GM23248 (cell line): ENCODE measurements around the gene MIA2.
"Not testable (repeated sequence)": the region's sequence is repeated elsewhere in the genome, so short reads cannot be mapped to it uniquely, and the experiment has no call there.

Experiments used
- EZH2 ChIP-seq: fragments of 200-600 bp; sonication (generic); IDR thresholded peaks from 2 replicates; pipeline ENCODE4 v1.6.1; 2018; ENCODE audit warnings: antibody characterized with exemption, mild to moderate bottlenecking; ENCODE audit not compliant: insufficient read depth, poor library complexity, severe bottlenecking
- EZH2phosphoT487 ChIP-seq: fragments of 200-600 bp; sonication (generic); IDR thresholded peaks from 2 replicates; pipeline ENCODE4 v1.6.1; 2018; ENCODE audit warnings: antibody characterized with exemption, moderate library complexity, mild to moderate bottlenecking, low read depth; ENCODE audit not compliant: insufficient read depth

- TF ChIP-seq EZH2, EZH2phosphoT487: not testable (repeated sequence)
These were observed 47.0 kb downstream of the MIA2 start for GRCh38 chr14:39280678-39281077.
